HFFc6 (cell line): ENCODE results near the gene PFKFB3. TPM values are rescaled to one million over a fixed set of nuclear protein-coding genes. Genes with fewer than 3 reads are reported as not detected.
"Not testable (repeated sequence)": the region's sequence is repeated elsewhere in the genome, so short reads cannot be mapped to it uniquely, and the experiment has no call there.

Experiments used
- DNase-seq: peaks from one replicate; pipeline ENCODE4 v3.0.0-alpha.2; 2018
- H3K27ac Mint-ChIP-seq: 2 replicates; pipeline ENCODE4 v1.8.0; 2020; ENCODE audit warnings: mild to moderate bottlenecking, mixed read lengths
- H3K27me3 Mint-ChIP-seq: 2 replicates; pipeline ENCODE4 v1.8.0; 2021; ENCODE audit warnings: mild to moderate bottlenecking, moderate library complexity, mixed read lengths; ENCODE audit not compliant: insufficient read depth
- H3K36me3 Mint-ChIP-seq: 2 replicates; pipeline ENCODE4 v1.8.0; 2021; ENCODE audit warnings: low read depth, mixed read lengths
- H3K4me1 Mint-ChIP-seq: 2 replicates; pipeline ENCODE4 v1.8.0; 2020; ENCODE audit warnings: low read depth, mixed read lengths
- H3K4me3 Mint-ChIP-seq: 2 replicates; pipeline ENCODE4 v1.8.0; 2020; ENCODE audit warnings: mild to moderate bottlenecking, moderate library complexity, mixed read lengths
- H3K9me3 Mint-ChIP-seq: 2 replicates; pipeline ENCODE4 v1.8.0; 2020; ENCODE audit warnings: mild to moderate bottlenecking, mixed read lengths
- CTCF ChIP-seq: fragments of 200-600 bp; sonication (generic); IDR thresholded peaks from 2 replicates; pipeline ENCODE4 v1.5.0; 2021; ENCODE audit warnings: antibody characterized with exemption, mild to moderate bottlenecking
- total RNA-seq, 6 experiments: library from RNA; stranded (reverse); fragmentation: NEBNext Ultra II Directional; extraction: Animal tissue kit (Norgen Biotek cat#: 25700); gene quantifications; 2 replicates in 1 of 6; 3 replicates in 5 of 6; pipeline ENCODE4 v1.2.3, GENCODE V29; 2021

The PFKFB3 gene
- total RNA-seq, 6 experiments from 2014 or later = 25.4 to 34.6 (median 28.7) TPM

- no peak overlapping the region for H3K4me3 Mint-ChIP-seq
- H3K9me3 Mint-ChIP-seq = no peaks in the 10 kb centered on the region
- no peak for TF ChIP-seq CTCF
- no peaks in the 10 kb centered on the region; the same call in 1 of the 2 replicates for H3K27me3 Mint-ChIP-seq
- no peaks in the 10 kb centered on the region for H3K36me3 Mint-ChIP-seq
- H3K27ac Mint-ChIP-seq = no peak overlapping the region
- H3K4me1 Mint-ChIP-seq = peaks cover 20% of the 10 kb centered on the region
- no peak for DNase-seq
Measured at GRCh38 chr10:6283655-6284054, 80.9 kb downstream of the PFKFB3 start.

GRCh38 chr10:6290621-6291020 is 87.9 kb downstream of the PFKFB3 start:
- DNase-seq = not testable (repeated sequence)
- peaks cover 20% of the 10 kb centered on the region for H3K4me1 Mint-ChIP-seq

GRCh38 chr10:6292741-6293151 is 90.0 kb downstream of the PFKFB3 start:
- Mint-ChIP-seq H3K9me3 (no peaks in the 10 kb centered on the region), H3K4me3 (no peak overlapping the region), H3K4me1 (peaks cover 37% of the 10 kb centered on the region), H3K27ac (no peak overlapping the region), H3K27me3 (no peaks in the 10 kb centered on the region), H3K36me3 (peaks cover 5% of the 10 kb centered on the region)
- TF ChIP-seq CTCF = no peak
- no peak for DNase-seq

More at GRCh38 chr10:6290621-6291020, 87.9 kb downstream of the PFKFB3 start:
- H3K36me3 Mint-ChIP-seq, H3K9me3 Mint-ChIP-seq, H3K4me3 Mint-ChIP-seq, H3K27me3 Mint-ChIP-seq, H3K27ac Mint-ChIP-seq: not testable (repeated sequence)

GRCh38 chr10:6296425-6296824 is 93.7 kb downstream of the PFKFB3 start:
- not testable (repeated sequence) for DNase-seq, H3K27ac Mint-ChIP-seq, H3K36me3 Mint-ChIP-seq, H3K9me3 Mint-ChIP-seq, H3K4me3 Mint-ChIP-seq, H3K27me3 Mint-ChIP-seq
- peaks cover 50% of the 10 kb centered on the region for H3K4me1 Mint-ChIP-seq

GRCh38 chr10:6296828-6297251 is 94.1 kb downstream of the PFKFB3 start:
- H3K27ac Mint-ChIP-seq = no peak overlapping the region
- H3K4me3 Mint-ChIP-seq = no peak overlapping the region

GRCh38 chr10:6297522-6297921 is 94.8 kb downstream of the PFKFB3 start:
- no peak overlapping the region for H3K4me3 Mint-ChIP-seq
- DNase-seq = no peak
- no peaks in the 10 kb centered on the region for H3K9me3 Mint-ChIP-seq
- H3K27ac Mint-ChIP-seq = no peak overlapping the region; the same call in 1 of the 2 replicates
- H3K36me3 Mint-ChIP-seq = peaks cover 5% of the 10 kb centered on the region
- H3K27me3 Mint-ChIP-seq = no peaks in the 10 kb centered on the region; the same call in 1 of the 2 replicates
- peaks cover 44% of the 10 kb centered on the region for H3K4me1 Mint-ChIP-seq
- TF ChIP-seq CTCF = no peak

More at GRCh38 chr10:6296828-6297251, 94.1 kb downstream of the PFKFB3 start:
- Mint-ChIP-seq H3K36me3 (peaks cover 5% of the 10 kb centered on the region), H3K27me3 (no peaks in the 10 kb centered on the region; the same call in 1 of the 2 replicates), H3K9me3 (no peaks in the 10 kb centered on the region), H3K4me1 (peaks cover 46% of the 10 kb centered on the region)
- DNase-seq = no peak
- no peak for TF ChIP-seq CTCF

- no peak overlapping the region for H3K4me3 Mint-ChIP-seq
- no peak for DNase-seq
- H3K36me3 Mint-ChIP-seq = peaks cover 5% of the 10 kb centered on the region
- peaks cover 39% of the 10 kb centered on the region for H3K4me1 Mint-ChIP-seq
- no peak overlapping the region; the same call in 1 of the 2 replicates for H3K27ac Mint-ChIP-seq
- H3K27me3 Mint-ChIP-seq = peaks cover 2% of the 10 kb centered on the region
- H3K9me3 Mint-ChIP-seq = no peaks in the 10 kb centered on the region
- no peak for TF ChIP-seq CTCF
Measured at GRCh38 chr10:6297951-6298381, 95.2 kb downstream of the PFKFB3 start.
